Measurements from ENCODE around the gene NFATC1.

DNA sequence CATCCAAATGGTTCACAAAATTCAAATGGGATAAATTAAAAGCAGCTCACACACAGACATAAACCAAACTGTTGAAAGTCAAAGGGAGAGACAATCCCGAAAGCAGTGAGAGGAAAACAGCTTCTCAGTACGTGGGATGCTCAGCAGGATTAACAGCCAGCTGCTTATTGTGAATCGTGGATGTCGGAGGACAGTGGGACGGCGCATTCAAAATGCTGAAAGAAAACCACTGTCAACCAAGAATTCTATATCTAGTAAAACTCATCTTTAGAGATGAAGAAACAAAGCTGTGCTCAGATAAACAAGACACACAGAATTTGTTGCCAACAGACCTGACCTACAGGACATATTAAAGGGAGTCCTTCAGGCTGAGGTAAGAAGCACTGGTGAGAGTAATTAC is 102.9 kb downstream of the NFATC1 start:
- TF ChIP-seq, protein P1, sequence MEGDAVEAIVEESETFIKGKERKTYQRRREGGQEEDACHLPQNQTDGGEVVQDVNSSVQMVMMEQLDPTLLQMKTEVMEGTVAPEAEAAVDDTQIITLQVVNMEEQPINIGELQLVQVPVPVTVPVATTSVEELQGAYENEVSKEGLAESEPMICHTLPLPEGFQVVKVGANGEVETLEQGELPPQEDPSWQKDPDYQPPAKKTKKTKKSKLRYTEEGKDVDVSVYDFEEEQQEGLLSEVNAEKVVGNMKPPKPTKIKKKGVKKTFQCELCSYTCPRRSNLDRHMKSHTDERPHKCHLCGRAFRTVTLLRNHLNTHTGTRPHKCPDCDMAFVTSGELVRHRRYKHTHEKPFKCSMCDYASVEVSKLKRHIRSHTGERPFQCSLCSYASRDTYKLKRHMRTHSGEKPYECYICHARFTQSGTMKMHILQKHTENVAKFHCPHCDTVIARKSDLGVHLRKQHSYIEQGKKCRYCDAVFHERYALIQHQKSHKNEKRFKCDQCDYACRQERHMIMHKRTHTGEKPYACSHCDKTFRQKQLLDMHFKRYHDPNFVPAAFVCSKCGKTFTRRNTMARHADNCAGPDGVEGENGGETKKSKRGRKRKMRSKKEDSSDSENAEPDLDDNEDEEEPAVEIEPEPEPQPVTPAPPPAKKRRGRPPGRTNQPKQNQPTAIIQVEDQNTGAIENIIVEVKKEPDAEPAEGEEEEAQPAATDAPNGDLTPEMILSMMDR (conservative IDR thresholded peaks at IDR 0.05) = no peak
- no peak for TF ChIP-seq ZFX (IDR thresholded peaks at IDR 0.05)

All from C4-2B (cell line).